Measurements from ENCODE around the gene MCF2L2.

MCF2L2 gene

GRCh38 chr3:183370391-183370790 is 58.0 kb downstream of the MCF2L2 start:
- no peak for DNase-seq (ENCODE audit: low read depth, low spot score)

- DNase-seq (ENCODE audit: low read depth, low spot score), result no peak
Measured at GRCh38 chr3:183369627-183370026, 58.8 kb downstream of the MCF2L2 start.

GRCh38 chr3:183369117-183369516 is 59.3 kb downstream of the MCF2L2 start:
- DNase-seq (ENCODE audit: low read depth, low spot score), result no peak

DNA sequence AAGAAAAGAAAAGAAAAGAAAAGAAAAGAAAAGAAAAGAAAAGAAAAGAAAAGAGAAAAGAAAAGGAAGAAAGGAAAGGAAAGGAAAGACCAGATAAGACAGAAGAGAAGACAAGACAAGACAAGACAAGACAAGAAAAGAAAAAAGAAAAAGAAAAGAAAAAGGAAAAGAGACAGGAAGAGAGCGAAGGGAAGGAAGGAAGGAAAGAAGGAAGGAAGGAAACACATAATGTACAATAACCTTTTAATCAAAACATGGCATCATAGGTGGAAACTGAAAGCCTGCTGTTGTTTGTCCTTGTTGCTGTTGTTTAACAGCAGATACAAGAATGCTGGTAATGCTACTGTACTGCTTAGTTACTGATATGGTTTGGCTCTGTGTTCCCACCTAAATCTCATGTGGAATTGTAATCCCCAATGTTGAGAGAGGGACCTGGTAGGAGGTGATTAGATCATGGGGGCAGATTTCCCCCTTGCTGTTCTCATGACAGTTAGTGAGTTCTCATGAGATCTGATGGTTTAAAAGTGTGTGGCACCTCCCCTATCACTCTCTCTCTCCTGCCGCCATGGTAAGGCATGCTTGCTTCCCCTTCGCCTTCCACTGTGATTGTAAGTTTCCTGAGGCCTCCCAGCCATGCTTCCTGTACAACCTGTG is 67.3 kb downstream of the MCF2L2 start:
- DNase-seq (ENCODE audit: low read depth, low spot score), result no peak

DNA sequence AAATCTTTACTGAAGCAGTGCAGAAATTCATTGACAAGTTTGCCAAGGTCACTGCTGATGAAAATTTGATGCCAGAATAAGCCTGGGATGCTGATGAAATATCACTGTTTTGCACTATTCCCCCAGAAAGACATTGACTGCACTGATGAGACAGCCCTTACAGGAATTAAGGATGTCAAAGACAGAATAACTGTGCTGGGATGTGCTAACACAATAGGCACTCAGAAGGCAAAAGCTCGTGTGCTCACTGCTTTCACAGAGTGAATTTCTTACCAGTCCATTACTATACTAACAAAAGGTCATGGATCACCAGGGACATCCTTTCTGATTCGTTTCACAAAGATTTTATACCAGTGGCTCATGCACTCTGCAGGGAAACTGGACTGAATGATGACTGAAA is 69.4 kb downstream of the MCF2L2 start:
- no peak for DNase-seq (ENCODE audit: low read depth, low spot score)

- no peak for DNase-seq (ENCODE audit: low read depth, low spot score)
Measured at GRCh38 chr3:183357564-183358079, 70.8 kb downstream of the MCF2L2 start.

DNA sequence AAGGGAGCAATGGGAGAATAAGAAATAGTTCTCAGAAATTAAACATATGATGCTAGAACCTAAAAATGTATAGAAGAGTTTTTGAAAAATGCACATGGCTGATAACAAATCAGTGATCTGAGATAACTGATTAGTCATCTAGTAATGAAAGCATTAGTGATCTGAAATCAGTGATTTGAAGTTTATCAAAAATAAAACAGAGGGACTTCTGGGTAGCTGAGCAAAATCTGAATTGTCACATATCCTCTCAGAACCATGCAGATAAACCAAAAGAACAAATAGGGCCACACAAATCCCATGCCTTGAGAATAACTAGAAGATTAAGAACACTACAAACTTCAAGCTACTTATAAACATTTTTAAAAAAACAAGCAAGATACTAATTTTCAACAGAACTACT is 71.5 kb downstream of the MCF2L2 start:
- DNase-seq (ENCODE audit: low read depth, low spot score), result no peak

DNA sequence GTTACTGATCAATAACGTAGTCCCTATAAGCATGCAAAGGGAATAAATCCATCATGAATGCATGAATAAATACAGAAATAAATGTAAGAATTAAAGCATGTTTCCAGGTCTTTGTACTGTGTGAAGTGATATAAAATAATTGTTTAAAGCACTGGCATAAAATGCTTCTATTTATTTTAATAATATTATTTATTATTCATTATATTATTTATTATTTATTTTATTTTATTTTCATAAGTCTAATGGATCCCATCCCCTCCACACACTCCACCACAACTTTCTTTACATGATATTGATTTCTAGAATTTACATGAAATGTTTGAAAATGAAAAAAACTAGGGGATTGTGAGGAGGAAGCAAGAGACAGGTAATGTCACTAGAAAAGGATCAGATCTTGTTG is 73.5 kb downstream of the MCF2L2 start:
- DNase-seq (ENCODE audit: low read depth, low spot score), result no peak

GRCh38 chr3:183354325-183354831 is 74.0 kb downstream of the MCF2L2 start:
- no peak for DNase-seq (ENCODE audit: low read depth, low spot score)

- no peak for DNase-seq (ENCODE audit: low read depth, low spot score)
Measured at GRCh38 chr3:183353421-183353820, 75.0 kb downstream of the MCF2L2 start.

GRCh38 chr3:183350164-183350563 is 78.3 kb downstream of the MCF2L2 start:
- no peak for DNase-seq (ENCODE audit: low read depth, low spot score)

GRCh38 chr3:183349421-183350157 is 78.8 kb downstream of the MCF2L2 start:
- DNase-seq (ENCODE audit: low read depth, low spot score), result no peak

- DNase-seq (ENCODE audit: low read depth, low spot score), result no peak
Measured at GRCh38 chr3:183342824-183343223, 85.6 kb downstream of the MCF2L2 start.

DNA sequence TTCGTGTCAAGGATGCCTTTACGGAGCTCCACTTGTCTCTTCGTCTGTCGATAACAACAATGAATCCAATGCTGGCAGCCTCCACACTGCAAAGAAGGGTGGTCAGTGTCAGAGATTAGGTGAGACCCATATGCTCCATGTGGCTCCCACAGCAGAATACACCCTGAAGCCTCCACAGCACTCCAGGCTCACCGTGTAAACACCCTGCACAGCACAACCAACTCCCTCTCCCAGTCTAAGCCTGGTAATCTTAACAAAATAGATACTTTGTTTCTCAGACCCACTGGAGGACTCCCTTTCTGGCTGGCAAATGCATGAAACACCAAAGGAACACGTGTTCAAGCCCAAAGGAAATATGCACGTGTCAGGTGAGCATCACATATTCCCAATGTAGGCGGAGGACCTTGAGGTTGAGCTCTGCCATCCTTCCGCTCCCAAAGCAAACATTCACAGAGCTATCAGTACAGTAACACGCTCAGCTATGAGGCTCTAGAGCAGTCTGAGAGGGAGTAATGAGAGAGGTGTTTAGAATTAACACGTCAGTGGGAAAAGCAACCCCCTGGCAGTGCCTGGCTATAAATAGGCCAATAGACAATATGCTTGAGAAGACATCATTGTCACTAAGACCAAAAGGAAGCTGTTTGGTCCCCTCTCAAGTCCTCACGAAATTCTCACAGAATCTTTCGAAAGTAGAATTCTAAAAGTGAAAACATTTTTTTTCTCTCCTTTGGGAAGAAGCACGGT is 86.7 kb downstream of the MCF2L2 start:
- no peak for DNase-seq (ENCODE audit: low read depth, low spot score)

GRCh38 chr3:183340222-183340621 is 88.2 kb downstream of the MCF2L2 start:
- no peak for DNase-seq (ENCODE audit: low read depth, low spot score)

GRCh38 chr3:183339461-183340086 is 88.8 kb downstream of the MCF2L2 start:
- DNase-seq (ENCODE audit: low read depth, low spot score), result no peak

- no peak for DNase-seq (ENCODE audit: low read depth, low spot score)
Measured at GRCh38 chr3:183338520-183338919, 89.9 kb downstream of the MCF2L2 start.

GRCh38 chr3:183332487-183332886 is 95.9 kb downstream of the MCF2L2 start:
- DNase-seq (ENCODE audit: low read depth, low spot score), result no peak

DNA sequence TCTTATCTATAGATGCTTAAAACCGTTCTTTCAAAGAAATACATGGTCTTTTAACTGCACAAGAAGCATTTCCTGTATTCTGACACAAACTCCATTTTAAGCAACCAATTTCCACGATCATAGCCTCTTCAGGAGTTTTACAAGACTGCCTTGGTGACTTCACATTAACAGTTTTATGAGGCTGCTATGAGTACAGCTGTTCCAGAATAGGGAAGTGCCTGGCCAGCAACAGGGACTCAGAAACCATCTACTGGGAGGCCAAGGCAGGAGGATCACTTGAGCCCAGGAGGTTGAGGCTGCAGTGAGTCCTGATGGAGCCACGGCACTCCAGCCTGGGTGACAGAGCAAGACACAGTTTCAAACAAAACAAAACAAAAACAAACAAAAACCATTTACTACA is 96.9 kb downstream of the MCF2L2 start:
- DNase-seq (ENCODE audit: low read depth, low spot score), result no peak

DNA sequence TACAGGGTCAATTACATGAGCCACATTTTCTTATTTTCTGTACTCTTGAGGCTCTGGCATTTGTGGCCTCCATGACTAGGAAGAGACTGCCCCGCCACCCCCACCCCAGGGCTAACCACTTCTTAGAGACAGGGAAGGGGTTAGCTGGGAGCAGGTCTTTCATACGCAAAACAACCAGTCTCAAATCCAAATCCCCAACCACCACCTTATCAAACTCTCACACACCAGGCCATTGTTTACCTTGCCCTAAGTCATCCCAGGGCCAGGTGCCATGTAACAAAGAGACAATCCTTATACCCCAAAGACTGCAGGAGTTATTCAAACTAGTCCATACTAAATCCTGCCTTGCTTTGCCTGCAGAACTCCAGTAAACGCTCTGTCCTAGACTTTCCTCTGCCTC is 97.5 kb downstream of the MCF2L2 start:
- DNase-seq (ENCODE audit: low read depth, low spot score), result no peak

DNA sequence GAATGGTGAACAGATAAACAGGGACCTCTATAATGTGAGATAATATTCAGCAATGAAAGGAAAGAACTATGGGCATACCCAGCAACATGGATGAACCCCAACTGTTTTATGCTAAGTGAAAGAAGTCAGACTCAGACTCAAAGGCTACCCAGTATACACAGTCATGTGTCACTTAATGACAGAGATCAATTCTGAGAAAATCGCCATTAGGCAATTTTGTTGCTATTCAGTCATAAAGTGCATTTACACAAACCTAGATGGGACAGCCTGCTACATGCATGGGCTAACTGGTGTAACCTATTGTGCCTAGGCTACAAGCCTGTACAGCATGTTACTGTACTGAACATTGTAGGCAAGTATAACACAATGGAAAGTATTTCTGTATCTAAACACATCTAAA is 98.9 kb downstream of the MCF2L2 start:
- DNase-seq (ENCODE audit: low read depth, low spot score), result no peak

- no peak for DNase-seq (ENCODE audit: low read depth, low spot score)
Measured at GRCh38 chr3:183328823-183329222, 99.6 kb downstream of the MCF2L2 start.
